GM12872 (cell line): ENCODE measurements around the gene ACE.

Experiments
- TF ChIP-seq, protein P1 (sequence below): IDR thresholded peaks from 3 replicates; pipeline ENCODE4 v1.5.1; 2011; ENCODE audit warnings: low read depth, mild to moderate bottlenecking, low read length, moderate library complexity; ENCODE audit not compliant: insufficient read depth

ACE gene

DNA sequence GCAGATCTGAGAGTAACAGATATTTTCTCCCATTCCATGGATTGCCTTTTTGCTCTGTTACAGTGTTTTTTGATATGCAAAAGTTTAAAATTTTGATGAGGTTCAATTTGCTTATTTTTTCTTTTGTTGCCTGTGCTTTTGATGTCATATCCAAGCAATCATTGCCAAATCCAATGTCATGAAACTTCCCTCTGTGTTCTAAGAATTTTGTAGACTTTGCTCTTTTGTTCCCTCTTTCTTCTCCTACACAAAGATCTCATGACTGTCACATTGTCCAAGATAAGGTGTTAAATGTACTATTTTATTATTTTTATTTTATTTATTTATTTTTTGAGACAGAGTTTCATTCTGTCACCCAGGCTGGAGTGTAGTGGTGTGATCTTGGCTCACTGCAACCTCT is 27.4 kb downstream of the ACE start:
- TF ChIP-seq, protein P1, sequence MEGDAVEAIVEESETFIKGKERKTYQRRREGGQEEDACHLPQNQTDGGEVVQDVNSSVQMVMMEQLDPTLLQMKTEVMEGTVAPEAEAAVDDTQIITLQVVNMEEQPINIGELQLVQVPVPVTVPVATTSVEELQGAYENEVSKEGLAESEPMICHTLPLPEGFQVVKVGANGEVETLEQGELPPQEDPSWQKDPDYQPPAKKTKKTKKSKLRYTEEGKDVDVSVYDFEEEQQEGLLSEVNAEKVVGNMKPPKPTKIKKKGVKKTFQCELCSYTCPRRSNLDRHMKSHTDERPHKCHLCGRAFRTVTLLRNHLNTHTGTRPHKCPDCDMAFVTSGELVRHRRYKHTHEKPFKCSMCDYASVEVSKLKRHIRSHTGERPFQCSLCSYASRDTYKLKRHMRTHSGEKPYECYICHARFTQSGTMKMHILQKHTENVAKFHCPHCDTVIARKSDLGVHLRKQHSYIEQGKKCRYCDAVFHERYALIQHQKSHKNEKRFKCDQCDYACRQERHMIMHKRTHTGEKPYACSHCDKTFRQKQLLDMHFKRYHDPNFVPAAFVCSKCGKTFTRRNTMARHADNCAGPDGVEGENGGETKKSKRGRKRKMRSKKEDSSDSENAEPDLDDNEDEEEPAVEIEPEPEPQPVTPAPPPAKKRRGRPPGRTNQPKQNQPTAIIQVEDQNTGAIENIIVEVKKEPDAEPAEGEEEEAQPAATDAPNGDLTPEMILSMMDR: no peak

DNA sequence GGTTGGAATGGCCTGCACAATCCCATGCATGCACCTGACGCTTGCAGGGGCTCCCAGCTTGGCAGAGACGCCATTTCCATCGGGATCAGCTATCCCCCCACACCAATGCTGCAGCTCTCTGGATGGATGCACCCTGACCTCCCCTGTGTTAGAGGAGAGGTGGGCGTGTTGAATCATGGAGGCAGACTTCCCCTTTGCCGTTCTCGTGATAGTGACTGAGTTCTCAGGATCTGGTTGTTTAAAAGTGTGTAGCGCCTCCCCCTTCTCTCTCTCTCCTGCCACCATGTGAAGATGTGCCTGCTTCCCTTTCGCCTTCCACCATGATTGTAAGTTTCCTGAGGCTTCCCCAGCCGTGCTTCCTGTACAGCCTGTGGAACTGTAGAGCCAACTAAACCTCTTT is 28.5 kb downstream of the ACE start:
- TF ChIP-seq, protein P1: no peak

DNA sequence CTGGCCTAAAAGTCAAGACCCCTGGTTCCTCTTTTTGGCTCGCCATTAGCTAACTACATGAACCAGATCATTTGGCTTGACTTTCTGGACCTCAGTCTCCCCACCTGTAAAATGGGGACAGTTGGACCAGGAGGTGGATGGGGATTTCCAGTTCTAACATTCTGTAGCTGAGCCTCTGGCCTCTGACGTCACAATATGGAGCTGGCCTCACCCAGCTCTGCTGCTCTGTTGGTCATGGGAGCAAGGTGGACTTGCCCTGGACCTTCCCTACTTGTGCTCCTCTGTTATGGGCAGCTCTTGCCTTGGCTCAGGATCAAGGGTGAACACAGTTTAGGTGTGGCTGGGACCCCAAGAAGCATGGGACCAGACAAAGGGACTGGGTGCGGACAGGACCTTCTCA is 29.8 kb downstream of the ACE start:
- TF ChIP-seq, protein P1: no peak

DNA sequence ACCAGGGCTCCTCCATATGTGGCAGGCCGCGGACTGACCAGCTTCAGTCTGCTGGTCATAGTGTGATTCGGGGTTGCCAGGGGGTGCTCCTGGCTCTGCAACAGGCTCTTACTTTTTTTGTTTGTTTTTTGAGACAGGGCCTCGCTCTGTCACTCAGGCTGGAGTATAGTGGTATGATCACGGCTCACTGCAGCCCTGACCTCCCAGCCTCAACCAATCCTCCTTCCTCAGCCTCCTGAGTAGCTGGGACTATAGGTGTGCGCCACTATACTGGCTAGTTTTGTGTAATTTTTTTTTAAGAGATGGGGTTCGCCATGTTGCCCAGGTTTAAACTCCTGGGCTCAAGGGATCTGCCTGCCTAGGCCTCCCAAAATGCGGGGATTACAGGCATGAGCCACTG is 34.5 kb downstream of the ACE start:
- TF ChIP-seq, protein P1: no peak

DNA sequence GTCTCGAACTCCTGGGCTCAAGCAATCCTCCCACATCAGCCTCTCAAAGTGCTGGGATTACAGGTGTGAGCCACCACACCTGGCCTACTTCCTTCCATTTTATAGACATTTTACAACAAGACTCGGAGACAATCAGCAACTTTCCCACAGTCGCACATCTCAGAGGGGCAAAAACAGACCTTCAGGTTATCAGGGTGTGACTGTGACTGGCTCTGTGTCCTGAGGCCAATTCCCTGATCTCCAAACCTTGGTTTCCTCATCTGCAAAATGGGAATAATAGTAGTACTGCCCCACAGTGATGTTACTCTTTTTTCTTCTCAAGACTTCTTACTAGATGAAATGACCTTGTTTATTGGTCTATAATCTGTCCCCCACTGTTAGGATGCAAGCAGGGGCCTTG is 35.5 kb downstream of the ACE start:
- TF ChIP-seq, protein P1: no peak

DNA sequence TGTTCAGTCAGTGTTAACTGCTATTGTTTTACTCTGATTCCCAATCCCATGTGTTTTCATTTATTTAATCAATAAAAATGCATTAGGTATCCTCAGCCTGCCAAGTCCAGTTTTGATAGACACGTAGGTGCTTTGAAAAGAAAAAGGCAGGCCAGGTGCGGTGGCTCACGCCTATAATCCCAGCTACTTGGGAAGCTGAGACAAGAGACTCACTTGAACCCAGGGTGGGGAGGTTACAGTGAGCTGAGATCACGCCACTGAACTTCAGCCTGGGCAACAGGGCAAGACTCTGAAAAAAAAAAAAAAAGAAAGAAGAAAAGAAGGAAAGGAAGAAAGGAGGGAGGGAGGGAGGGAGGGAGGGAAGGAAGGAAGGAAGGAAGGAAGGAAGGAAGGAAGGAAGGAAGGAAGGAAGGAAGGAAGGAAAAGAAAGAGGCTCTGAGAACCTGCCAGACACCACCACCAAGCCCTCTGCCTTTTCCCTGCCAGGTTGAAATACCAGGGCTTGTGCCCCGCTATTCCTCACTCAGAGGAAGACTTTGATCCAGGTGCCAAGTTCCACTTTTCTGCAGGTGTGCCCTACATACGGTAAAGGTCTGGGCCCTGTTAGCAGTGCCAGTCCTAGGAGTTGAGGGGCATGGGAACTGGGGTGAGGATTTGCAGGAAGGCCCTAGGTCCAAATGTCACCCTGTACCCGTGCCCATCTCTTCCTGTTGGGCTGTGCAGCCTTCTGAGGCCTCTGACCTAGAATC is 36.2 kb downstream of the ACE start:
- TF ChIP-seq, protein P1: no peak

DNA sequence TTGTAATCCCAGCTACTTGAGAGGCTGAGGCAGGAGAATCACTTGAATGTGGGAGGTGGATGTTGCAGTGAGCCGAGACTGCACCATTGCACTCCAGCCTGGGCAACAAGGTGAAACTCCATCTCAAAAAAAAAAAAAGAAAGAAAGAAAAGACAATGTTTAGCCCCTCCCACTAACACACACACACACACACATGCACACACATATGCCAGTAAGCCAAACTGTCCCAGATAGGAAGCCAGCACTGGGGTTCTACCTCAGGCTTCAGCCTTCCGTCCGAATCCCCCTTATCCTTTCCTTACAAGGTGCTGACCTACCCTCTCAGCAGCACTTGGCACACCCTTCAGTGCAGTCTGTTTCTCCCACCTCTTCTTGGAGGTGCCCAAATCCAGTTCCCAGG is 37.6 kb downstream of the ACE start:
- TF ChIP-seq, protein P1: no peak
